GM11168 (cell line): ENCODE results near the gene ACRV1.

Experiments used
- in situ Hi-C: fragments of 300-500 bp; cut with MboI; formaldehyde crosslinking; loops from one replicate; pipeline ENCODE4 v1.12.0; 2022; ENCODE audit warnings: low sequenced_read_pairs; ENCODE audit not compliant: unreplicated experiment

ACRV1 gene

GRCh38 chr11:125663910-125664309, 16.7 kb downstream of the ACRV1 start:
- in situ Hi-C loops, result no loop called here

GRCh38 chr11:125662689-125663088, 18.0 kb downstream of the ACRV1 start:
- in situ Hi-C loops, result no loop called here

GRCh38 chr11:125649465-125650166, 31.0 kb downstream of the ACRV1 start:
- in situ Hi-C loops, result no loop called here

GRCh38 chr11:125645871-125646270, 34.8 kb downstream of the ACRV1 start:
- in situ Hi-C loops, result no loop called here

GRCh38 chr11:125638315-125638714, 42.3 kb downstream of the ACRV1 start:
- in situ Hi-C loops, result no loop called here

- in situ Hi-C loops, result no loop called here
These were observed 42.8 kb downstream of the ACRV1 start for GRCh38 chr11:125637840-125638239.

GRCh38 chr11:125627236-125627910, 53.3 kb downstream of the ACRV1 start:
- in situ Hi-C loops, result no loop called here

GRCh38 chr11:125626288-125626950, 54.2 kb downstream of the ACRV1 start:
- in situ Hi-C loops, result no loop called here

GRCh38 chr11:125625630-125626287, 54.9 kb downstream of the ACRV1 start:
- in situ Hi-C loops, result no loop called here

GRCh38 chr11:125625225-125625629, 55.4 kb downstream of the ACRV1 start:
- in situ Hi-C loops, result no loop called here

- in situ Hi-C loops, result no loop called here
These were observed 55.9 kb downstream of the ACRV1 start, which contains the start of gene CHEK1 for GRCh38 chr11:125624756-125625213. Gene CHEK1 (plus strand): TSS chr11:125625163. CDS start chr11:125626769, 1,606 bp downstream.

GRCh38 chr11:125623064-125623463, 57.6 kb downstream of the ACRV1 start:
- in situ Hi-C loops, result no loop called here

GRCh38 chr11:125621995-125622394, 58.7 kb downstream of the ACRV1 start:
- in situ Hi-C loops, result no loop called here
